Neural progenitor cell (in vitro differentiated cells): ENCODE data around the gene KRTAP5-1.

Experiments used
- EZH2 ChIP-seq: fragments of 200-600 bp; sonication (generic); IDR thresholded peaks from 2 replicates; pipeline ENCODE4 v1.6.1; 2017; ENCODE audit warnings: antibody characterized with exemption, mild to moderate bottlenecking, moderate library complexity
- EZH2phosphoT487 ChIP-seq: fragments of 200-600 bp; sonication (generic); IDR thresholded peaks from 2 replicates; pipeline ENCODE4 v1.6.1; 2017; ENCODE audit warnings: antibody characterized with exemption
- TF ChIP-seq, protein P1 (sequence below): fragments of 200-600 bp; sonication (generic); IDR thresholded peaks from 2 replicates; pipeline ENCODE4 v1.5.1; 2017; ENCODE audit warnings: antibody characterized with exemption, mild to moderate bottlenecking

DNA sequence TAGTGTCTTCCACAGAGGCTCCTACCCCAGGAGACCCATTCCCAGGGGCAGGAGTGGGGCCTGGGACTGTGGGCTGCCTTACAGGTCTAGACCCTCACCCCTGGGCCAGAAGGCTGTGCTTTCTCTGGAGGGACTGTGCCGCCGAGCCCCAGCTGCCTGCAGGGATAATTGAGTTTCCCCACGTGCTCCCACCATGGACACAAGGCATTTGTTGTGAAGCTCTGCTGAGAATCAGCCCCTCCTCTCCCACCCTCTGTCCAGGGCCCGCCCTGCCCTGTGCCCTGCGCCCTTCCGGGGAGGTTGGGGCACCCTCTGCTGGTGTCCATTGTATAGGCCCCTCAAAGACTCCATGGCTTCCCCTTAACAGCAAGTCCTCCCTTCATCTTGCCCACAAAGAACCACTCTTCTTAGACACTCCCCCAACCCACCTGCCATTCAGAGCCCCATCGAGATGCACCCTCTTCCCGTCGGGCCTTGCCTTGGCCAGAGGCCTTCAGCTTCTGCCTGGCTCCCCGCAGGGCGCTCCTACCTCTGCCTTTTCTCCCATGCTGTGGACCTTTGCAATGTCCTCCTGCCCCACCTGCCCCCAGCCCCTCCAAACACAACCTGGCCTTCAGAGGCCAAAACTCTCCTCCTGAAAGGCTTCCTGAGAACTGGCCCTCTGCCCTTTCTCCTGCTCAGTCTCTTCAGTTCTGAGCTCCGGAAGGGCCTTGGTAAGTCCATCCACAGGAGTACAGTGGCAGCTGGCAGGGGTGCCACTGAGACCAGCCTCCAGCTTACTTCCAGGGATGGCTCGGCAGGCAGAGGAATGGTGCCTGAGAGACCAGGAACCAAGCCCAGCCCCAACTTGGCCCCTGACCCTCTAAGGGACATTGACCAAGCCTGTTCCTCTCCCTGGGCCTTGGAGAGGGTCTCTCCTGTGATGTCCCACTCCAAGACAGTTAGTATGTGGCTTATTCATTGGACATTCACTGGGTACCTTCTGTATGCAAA is 35.4 kb downstream of the KRTAP5-1 start:
- TF ChIP-seq, protein P1, sequence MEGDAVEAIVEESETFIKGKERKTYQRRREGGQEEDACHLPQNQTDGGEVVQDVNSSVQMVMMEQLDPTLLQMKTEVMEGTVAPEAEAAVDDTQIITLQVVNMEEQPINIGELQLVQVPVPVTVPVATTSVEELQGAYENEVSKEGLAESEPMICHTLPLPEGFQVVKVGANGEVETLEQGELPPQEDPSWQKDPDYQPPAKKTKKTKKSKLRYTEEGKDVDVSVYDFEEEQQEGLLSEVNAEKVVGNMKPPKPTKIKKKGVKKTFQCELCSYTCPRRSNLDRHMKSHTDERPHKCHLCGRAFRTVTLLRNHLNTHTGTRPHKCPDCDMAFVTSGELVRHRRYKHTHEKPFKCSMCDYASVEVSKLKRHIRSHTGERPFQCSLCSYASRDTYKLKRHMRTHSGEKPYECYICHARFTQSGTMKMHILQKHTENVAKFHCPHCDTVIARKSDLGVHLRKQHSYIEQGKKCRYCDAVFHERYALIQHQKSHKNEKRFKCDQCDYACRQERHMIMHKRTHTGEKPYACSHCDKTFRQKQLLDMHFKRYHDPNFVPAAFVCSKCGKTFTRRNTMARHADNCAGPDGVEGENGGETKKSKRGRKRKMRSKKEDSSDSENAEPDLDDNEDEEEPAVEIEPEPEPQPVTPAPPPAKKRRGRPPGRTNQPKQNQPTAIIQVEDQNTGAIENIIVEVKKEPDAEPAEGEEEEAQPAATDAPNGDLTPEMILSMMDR = no peak
- TF ChIP-seq EZH2 (no peak), EZH2phosphoT487 (no peak)
